HCT116 (cell line): Measurements from ENCODE around the gene ARSI. TPM values are rescaled to one million over a fixed set of nuclear protein-coding genes. Genes with fewer than 3 reads are reported as not detected.

Experiments
- ATAC-seq: fragments of 200-7000 bp; cut with Tn5 transposase; 2 replicates; pipeline ENCODE4 v1.9.1; 2020; ENCODE audit warnings: mild to moderate bottlenecking, moderate library complexity
- BruUV-seq: library from RNA; stranded (reverse); fragments of 400-500 nt; replicated peaks from 2 replicates; lab custom pipeline; 2021; lab: Mats Ljungman, UMichigan
- CTCF ChIA-PET: fragments of 300-600 bp; sonication (Branson Sonifier 250); formaldehyde crosslinking; loops from one replicate; lab custom pipeline; 2021; ENCODE audit warnings: antibody characterized with exemption; lab: Charles Lee
- POLR2A ChIA-PET: fragments of 300-600, 350-600 bp; sonication (Branson Sonifier 250); formaldehyde crosslinking; loops from one replicate; lab custom pipeline; 2021; ENCODE audit warnings: antibody characterized with exemption; lab: Charles Lee
- RAD21 ChIA-PET, 2 experiments: fragments of 300-600 bp; sonication (Branson Sonifier 250); formaldehyde crosslinking; loops; one replicate each; lab custom pipeline; 2023; ENCODE audit warnings: low total read pairs in 2 of 2; ENCODE audit not compliant: uncharacterized antibody in 2 of 2, unreplicated experiment in 2 of 2, low non-redundant PET in 1 of 2; lab: Charles Lee
- DNase-seq: peaks from one replicate; pipeline ENCODE4 v3.0.0-alpha.2; 2010; ENCODE audit warnings: low read depth, low spot score
- H2AFZ ChIP-seq: fragments of 200-600 bp; shearing (Covaris generic), sonication (generic); 2 replicates; pipeline ENCODE4 v1.6.1; 2017; ENCODE audit warnings: low read depth, mixed run types, mixed read lengths, antibody characterized with exemption, low read length; ENCODE audit not compliant: poor library complexity, severe bottlenecking
- H3K27ac ChIP-seq: 2 replicates; pipeline ENCODE4 v1.5.1; 2012; ENCODE audit warnings: low read depth, low read length
- H3K27me3 ChIP-seq: fragments of 200-600 bp; sonication (generic); 2 replicates; pipeline ENCODE4 v1.6.1; 2016; ENCODE audit warnings: mixed run types, low read length, mixed read lengths; ENCODE audit not compliant: insufficient read depth
- H3K36me3 ChIP-seq, 2 experiments: fragments of 200-500 bp in 1 of 2; fragments of 200-600 bp in 1 of 2; sonication (Bioruptor generic) in 1 of 2; sonication (generic) in 1 of 2; 2 replicates each; pipeline versions ENCODE4 v1.5.1 to v1.6.1; 2014 to 2016; ENCODE audit warnings: low read length in 2 of 2, inconsistent platforms in 1 of 2, mixed read lengths in 1 of 2, mixed run types in 1 of 2; ENCODE audit not compliant: insufficient read depth in 2 of 2, control insufficient read depth in 1 of 2
- H3K4me1 ChIP-seq, 2 experiments: fragments of 200-600 bp in 1 of 2; sonication (generic) in 1 of 2; 2 replicates each; pipeline versions ENCODE4 v1.5.1 to v1.6.1; 2012 to 2017; ENCODE audit warnings: low read length in 2 of 2, inconsistent platforms in 1 of 2, mild to moderate bottlenecking in 1 of 2, mixed read lengths in 1 of 2, mixed run types in 1 of 2, moderate library complexity in 1 of 2; ENCODE audit not compliant: insufficient read depth in 2 of 2, control insufficient read depth in 1 of 2
- H3K4me2 ChIP-seq: fragments of 200-600 bp; sonication (generic); 2 replicates; pipeline ENCODE4 v1.6.1; 2017; ENCODE audit warnings: mixed run types, low read length, mixed read lengths
- H3K4me3 ChIP-seq, 2 experiments: fragments of 200-600 bp in 1 of 2; sonication (generic) in 1 of 2; replicated peaks in 1 of 2; 2 replicates each; pipeline ENCODE4 v1.5.1; 2011 to 2016; ENCODE audit warnings: low read length in 2 of 2, control low read depth in 1 of 2, low read depth in 1 of 2, mild to moderate bottlenecking in 1 of 2, mixed read lengths in 1 of 2, mixed run types in 1 of 2
- H3K79me2 ChIP-seq: fragments of 200-600 bp; sonication (generic); 2 replicates; pipeline ENCODE4 v1.6.1; 2017; ENCODE audit warnings: mild to moderate bottlenecking, mixed run types, low read length, moderate library complexity, mixed read lengths; ENCODE audit not compliant: insufficient read depth
- H3K9ac ChIP-seq: fragments of 200-600 bp; sonication (generic); 2 replicates; pipeline ENCODE4 v1.6.1; 2016; ENCODE audit warnings: low read length, mixed read lengths
- H3K9me2 ChIP-seq: fragments of 200-600 bp; sonication (generic), shearing (Covaris generic); 2 replicates; pipeline ENCODE4 v1.6.1; 2017; ENCODE audit warnings: mixed run types, mild to moderate bottlenecking, moderate library complexity; ENCODE audit not compliant: insufficient read depth
- H3K9me3 ChIP-seq, 2 experiments: fragments of 200-500 bp in 1 of 2; fragments of 200-600 bp in 1 of 2; sonication (Bioruptor generic) in 1 of 2; sonication (generic) in 1 of 2; 2 replicates each; pipeline ENCODE4 v1.6.1; 2014 to 2017; ENCODE audit warnings: low read length in 2 of 2, mixed read lengths in 2 of 2, inconsistent platforms in 1 of 2, low read depth in 1 of 2, mild to moderate bottlenecking in 1 of 2, mixed run types in 1 of 2, moderate library complexity in 1 of 2; ENCODE audit not compliant: control insufficient read depth in 1 of 2, insufficient read depth in 1 of 2
- H4K20me1 ChIP-seq: fragments of 200-600 bp; sonication (generic), shearing (Covaris generic); 2 replicates; pipeline ENCODE4 v1.6.1; 2017; ENCODE audit warnings: mixed run types, mild to moderate bottlenecking, moderate library complexity; ENCODE audit not compliant: insufficient read depth
- ATF3 ChIP-seq: IDR thresholded peaks from 2 replicates; pipeline ENCODE4 v1.6.1; 2012
- EZH2phosphoT487 ChIP-seq: fragments of 200-600 bp; IDR thresholded peaks from 2 replicates; pipeline ENCODE4 v1.6.1; 2018; ENCODE audit warnings: antibody characterized with exemption, borderline replicate concordance
- JUND ChIP-seq: IDR thresholded peaks from 2 replicates; pipeline ENCODE4 v1.6.1; 2012
- MAX ChIP-seq: IDR thresholded peaks from 2 replicates; pipeline ENCODE4 v1.6.1; 2012
- POLR2A ChIP-seq: IDR thresholded peaks from 2 replicates; pipeline ENCODE4 v1.7.0; 2011; ENCODE audit warnings: borderline replicate concordance; ENCODE audit not compliant: insufficient read depth, insufficient read length; ENCODE audit errors: extremely low read depth
- ZFX ChIP-seq: fragments of 450-650 bp; IDR thresholded peaks from 2 replicates; pipeline ENCODE4 v1.6.1; 2017
- intact Hi-C: fragments of 100-400 bp; cut with micrococcal nuclease; formaldehyde crosslinking; loops from 2 replicates; pipeline ENCODE4 v1.10.0; 2022
- total RNA-seq: library from RNA; stranded (reverse); gene quantifications from one replicate; pipeline ENCODE4 v1.2.1, GENCODE V29; 2021; ENCODE audit not compliant: unreplicated experiment

ARSI gene
- total RNA-seq, 1 experiment from 2014 or later = 0.07 TPM

GRCh38 chr5:150310246-150310645 is 7.5 kb upstream of the ARSI start:
- Histone ChIP-seq H3K9ac (no peak overlapping the region), H2AFZ (no peak overlapping the region), H4K20me1 (no peaks in the 10 kb centered on the region), H3K4me3 (no peak overlapping the region), H3K4me2 (no peak overlapping the region)
- DNase-seq = no peak
- TF ChIP-seq POLR2A (no peak), ZFX (no peak), EZH2phosphoT487 (no peak), ATF3 (no peak), MAX (no peak), JUND (no peak)
- TF ChIP-seq, all 23 proteins: peak for 0
- Histone ChIP-seq H3K27me3 (no peaks in the 10 kb centered on the region), H3K9me3 (no peaks in the 10 kb centered on the region), H3K4me1 (no peaks in the 10 kb centered on the region), H3K27ac (no peak overlapping the region), H3K9me2 (no peaks in the 10 kb centered on the region), H3K79me2 (no peaks in the 10 kb centered on the region), H3K36me3 (no peaks in the 10 kb centered on the region)
- intact Hi-C loops = no loop called here
- POLR2A ChIA-PET = no interaction called here
- no TSS peak for BruUV-seq
- CTCF ChIA-PET = interaction anchor here (1.8 kb wide), 1 partner anchor 41 kb away, joined by 4 read pairs; no protein-coding TSS in a partner anchor
- RAD21 ChIA-PET = no interaction called here
- no peak for ATAC-seq

- Histone ChIP-seq H4K20me1 (no peaks in the 10 kb centered on the region), H3K79me2 (no peaks in the 10 kb centered on the region), H2AFZ (no peak overlapping the region), H3K4me2 (no peak overlapping the region), H3K4me1 (no peaks in the 10 kb centered on the region), H3K4me3 (no peak overlapping the region), H3K9me2 (no peaks in the 10 kb centered on the region), H3K9ac (no peak overlapping the region), H3K27me3 (no peaks in the 10 kb centered on the region), H3K36me3 (no peaks in the 10 kb centered on the region), H3K27ac (no peak overlapping the region), H3K9me3 (no peaks in the 10 kb centered on the region)
- ChIA-PET CTCF (interaction anchor here (1.1 to 1.8 kb wide), 2 partner anchors 15 to 42 kb away, joined by 4 read pairs; no protein-coding TSS in a partner anchor), RAD21 (no interaction called here), POLR2A (no interaction called here)
- no peak for TF ChIP-seq MAX
- intact Hi-C loops = no loop called here
- no peak for ATAC-seq
- no TSS peak for BruUV-seq
- no peak for DNase-seq
These were observed 7.2 kb upstream of the ARSI start for GRCh38 chr5:150309886-150310239.
